Stimulated activated CD4-positive, alpha-beta T cell treated with anti-CD3 and anti-CD28 coated beads, TNF-alpha, amount 100 ng/mL, for 1 hour (primary cell): ENCODE measurements around the gene NPBWR2.
"Not testable (repeated sequence)": the region's sequence is repeated elsewhere in the genome, so short reads cannot be mapped to it uniquely, and the experiment has no call there.

ENCODE experiments used
- DNase-seq, 3 donors: peaks; one replicate each; pipeline ENCODE4 v3.0.0-alpha.2; 2020; ENCODE audit warnings: low read depth in 3 of 3, low spot score in 1 of 3

The NPBWR2 gene

GRCh38 chr20:64119301-64119680, 11.9 kb upstream of the NPBWR2 start:
- no peak for DNase-seq

GRCh38 chr20:64117432-64117777, 10.0 kb upstream of the NPBWR2 start:
- DNase-seq: not testable (repeated sequence)

- DNase-seq: no peak
Measured at GRCh38 chr20:64116541-64117431, 9.4 kb upstream of the NPBWR2 start.

GRCh38 chr20:64116016-64116415, 8.7 kb upstream of the NPBWR2 start:
- no peak for DNase-seq

- no peak for DNase-seq
Measured at GRCh38 chr20:64115171-64115911, 8.0 kb upstream of the NPBWR2 start.

GRCh38 chr20:64114356-64114971, 7.1 kb upstream of the NPBWR2 start:
- DNase-seq: no peak

- DNase-seq: no peak
Measured at GRCh38 chr20:64113796-64114355, 6.5 kb upstream of the NPBWR2 start.

- no peak for DNase-seq
Measured at GRCh38 chr20:64113444-64113775, 6.0 kb upstream of the NPBWR2 start.

- no peak for DNase-seq
Measured at GRCh38 chr20:64112691-64113443, 5.5 kb upstream of the NPBWR2 start.

- DNase-seq: no peak
Measured at GRCh38 chr20:64111841-64112641, 4.7 kb upstream of the NPBWR2 start.

GRCh38 chr20:64110411-64111068, 3.2 kb upstream of the NPBWR2 start:
- no peak for DNase-seq

GRCh38 chr20:64109831-64110391, 2.5 kb upstream of the NPBWR2 start:
- DNase-seq: no peak

- DNase-seq: no peak
Measured at GRCh38 chr20:64108731-64109681, 1.6 kb upstream of the NPBWR2 start.

GRCh38 chr20:64107736-64108457, 532 bp upstream of the NPBWR2 start:
- DNase-seq: no peak

GRCh38 chr20:64106435-64106961, 867 bp downstream of the NPBWR2 start:
- no peak for DNase-seq

- DNase-seq: no peak
Measured at GRCh38 chr20:64105846-64106434, 1.4 kb downstream of the NPBWR2 start.
